NCI-H2227 treated with DMSO at 0.1 percent for 48 hours (cell line): Measurements from ENCODE around the gene SPRR4.
"Not testable (repeated sequence)": the region's sequence is repeated elsewhere in the genome, so short reads cannot be mapped to it uniquely, and the experiment has no call there.

Experiments used
- DNase-seq: peaks from one replicate; lab custom pipeline; 2025; lab: John Stamatoyannopoulos, UW

SPRR4 gene

GRCh38 chr1:152965853-152966252 is 4.6 kb upstream of the SPRR4 start:
- no peak for DNase-seq

GRCh38 chr1:152967201-152967600 is 3.2 kb upstream of the SPRR4 start:
- DNase-seq, result no peak

- DNase-seq, result no peak
These were observed 2.2 kb upstream of the SPRR4 start for GRCh38 chr1:152968248-152968647.

- no peak for DNase-seq
These were observed 1.4 kb upstream of the SPRR4 start for GRCh38 chr1:152969036-152969435.

- DNase-seq, result no peak
These were observed 1.9 kb downstream of the SPRR4 start for GRCh38 chr1:152972196-152972886.

- no peak for DNase-seq
These were observed 6.2 kb downstream of the SPRR4 start for GRCh38 chr1:152976688-152977087.

DNA sequence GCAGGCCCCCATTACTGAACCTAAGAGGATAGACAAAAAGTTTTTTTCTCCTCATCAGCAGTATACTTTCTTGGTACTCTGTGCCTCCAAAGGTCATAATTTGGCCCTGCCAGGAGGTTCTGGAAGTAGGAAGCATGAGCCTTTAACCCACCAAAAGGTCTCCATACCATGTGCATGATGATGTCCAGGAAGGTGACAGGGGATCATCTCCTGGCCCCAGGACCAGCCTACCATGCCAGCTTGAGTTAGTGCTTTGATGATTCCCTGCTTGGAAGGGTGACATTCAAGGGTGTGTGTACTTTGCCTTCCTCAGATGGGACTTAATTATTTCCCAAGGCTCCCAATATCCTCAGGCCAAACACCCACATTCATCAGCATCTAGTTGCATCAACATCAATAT is 7.2 kb downstream of the SPRR4 start:
- DNase-seq, result no peak

DNA sequence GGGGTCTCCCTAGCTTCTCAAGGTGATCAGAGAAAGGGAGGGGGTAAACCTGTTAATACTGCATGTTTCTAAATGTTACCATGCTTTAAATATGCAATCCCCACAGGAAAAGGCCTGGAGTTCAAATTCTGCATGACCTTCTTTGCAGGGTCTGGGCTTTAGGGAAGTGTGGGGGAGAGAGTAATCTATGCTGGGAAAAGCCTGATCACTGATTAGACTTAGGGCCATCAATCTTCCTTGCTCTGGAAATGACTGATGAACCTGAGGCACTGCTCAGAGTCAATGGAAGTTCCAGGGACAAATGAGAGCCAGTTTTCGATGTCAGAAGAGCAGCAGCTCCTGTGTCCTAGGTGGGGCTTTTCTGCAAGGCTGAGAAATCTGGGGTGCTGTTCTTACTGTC is 10.2 kb downstream of the SPRR4 start:
- no peak for DNase-seq

DNA sequence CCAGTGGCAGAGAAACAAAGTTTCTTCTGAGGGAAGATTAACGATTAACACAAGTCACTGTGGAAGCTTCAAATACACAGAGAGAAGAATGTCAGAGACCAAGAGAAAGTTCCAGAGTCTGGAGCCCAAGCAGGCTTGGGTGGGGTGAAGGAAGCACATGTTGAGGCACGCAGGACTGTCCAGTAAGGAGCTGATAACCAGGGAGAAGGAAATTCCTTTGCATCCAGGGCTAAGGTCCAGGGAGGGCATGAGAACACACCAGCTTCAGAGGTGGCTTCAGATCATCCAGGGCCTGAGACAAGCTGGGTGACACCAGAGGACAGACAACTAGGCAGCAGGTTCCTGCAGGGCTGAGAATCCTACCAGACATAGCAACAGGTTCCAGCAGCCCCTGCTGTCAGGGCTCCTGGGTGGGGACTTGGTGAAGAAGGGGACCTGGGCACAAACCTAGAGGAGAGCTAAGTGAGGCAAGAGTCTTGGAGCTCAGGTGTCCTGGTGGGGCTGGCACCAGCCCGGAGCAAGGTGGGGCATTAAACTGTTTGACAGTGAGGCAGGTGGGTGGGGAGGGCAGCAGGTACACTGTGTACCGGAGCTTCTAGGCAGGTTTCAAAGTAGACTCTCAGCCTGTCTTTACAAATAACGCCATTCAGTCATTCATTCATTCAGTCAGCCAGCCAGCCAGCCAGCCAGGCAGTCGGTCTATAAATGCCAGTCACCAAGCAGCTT is 10.9 kb downstream of the SPRR4 start:
- no peak for DNase-seq

DNA sequence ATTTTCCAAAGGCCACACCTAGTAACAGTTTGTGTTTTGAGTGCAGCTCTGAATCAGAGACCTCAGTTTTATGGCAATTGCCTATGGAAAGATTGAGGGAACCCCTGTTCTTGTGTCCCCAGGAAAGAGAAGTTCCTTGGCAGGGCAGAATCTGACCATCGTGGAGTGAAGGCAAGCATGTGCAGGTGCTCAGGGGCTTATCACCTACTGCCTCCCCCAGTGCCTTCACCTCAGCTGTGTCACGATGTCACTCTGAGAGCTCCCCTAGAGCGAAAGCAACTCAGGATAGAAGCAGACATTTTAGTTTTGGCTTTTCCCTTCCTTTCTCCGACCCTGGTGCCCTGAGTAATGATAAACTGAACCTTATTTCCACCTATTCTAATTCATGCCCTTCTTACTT is 11.6 kb downstream of the SPRR4 start:
- no peak for DNase-seq

DNA sequence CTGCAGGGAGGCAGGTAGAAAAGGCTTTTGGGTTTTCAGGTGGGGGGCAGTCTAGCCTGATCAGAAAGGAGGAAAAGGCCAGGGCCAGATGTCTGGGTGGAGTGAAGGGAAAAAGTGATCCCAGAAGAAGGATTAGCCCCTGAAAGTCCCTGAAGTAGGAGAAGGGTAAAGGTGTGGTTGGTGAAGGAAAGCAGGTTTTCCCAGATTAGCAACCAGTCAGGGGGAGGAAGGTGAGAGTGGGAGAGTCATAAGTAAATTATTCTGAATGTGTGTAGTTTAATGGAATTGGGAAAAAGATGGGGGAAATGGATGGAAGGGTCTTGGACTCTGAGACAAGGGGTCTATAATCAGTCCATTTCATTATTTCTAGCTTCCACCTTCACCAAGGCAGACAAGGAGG is 12.8 kb downstream of the SPRR4 start:
- DNase-seq, result no peak

- no peak for DNase-seq
These were observed 13.3 kb downstream of the SPRR4 start, which contains the start of gene SPRR1A for GRCh38 chr1:152983743-152984142. Gene SPRR1A (plus strand): TSS chr1:152984081. CDS start chr1:152985231, 1,150 bp downstream.

DNA sequence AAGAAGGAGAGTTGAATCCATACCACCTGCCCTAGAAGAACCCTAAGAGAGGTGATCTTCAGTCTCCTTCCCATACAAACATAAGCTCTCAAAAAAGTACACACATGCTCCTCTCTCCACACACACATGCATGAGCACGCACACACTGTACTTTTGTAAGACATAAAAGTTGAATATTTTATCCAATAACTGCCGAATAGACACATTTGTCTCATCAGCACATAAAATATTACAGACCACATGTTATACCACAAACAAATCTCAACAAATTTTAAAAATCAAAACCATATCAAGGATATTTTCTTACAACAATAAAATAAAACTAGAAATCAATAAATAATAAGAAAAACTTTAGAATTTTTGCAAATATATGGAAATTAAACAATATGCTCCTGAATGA is 16.1 kb downstream of the SPRR4 start:
- no peak for DNase-seq

DNA sequence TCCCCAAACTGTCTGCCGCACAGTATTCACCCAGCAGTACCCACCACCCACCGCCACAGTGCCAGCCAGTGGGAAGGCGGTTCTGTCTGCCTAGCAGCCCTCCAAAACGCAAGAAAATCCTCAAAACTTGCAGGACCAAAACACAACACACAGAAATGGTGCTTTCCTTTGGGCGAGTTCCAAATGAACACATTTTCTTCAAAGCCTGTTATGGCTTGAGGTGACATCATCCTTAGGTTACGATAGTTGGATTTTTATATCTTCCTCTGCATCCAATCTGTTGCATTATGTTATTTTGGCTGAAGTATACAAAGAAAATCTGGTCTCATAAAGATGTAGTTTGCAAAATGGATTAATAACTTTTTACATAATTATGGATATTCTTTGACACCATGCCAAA is 22.7 kb downstream of the SPRR4 start:
- no peak for DNase-seq

GRCh38 chr1:152995842-152996241 is 25.4 kb downstream of the SPRR4 start:
- no peak for DNase-seq

GRCh38 chr1:152996633-152997400 is 26.4 kb downstream of the SPRR4 start:
- no peak for DNase-seq

- no peak for DNase-seq
These were observed 27.5 kb downstream of the SPRR4 start for GRCh38 chr1:152997901-152998300.

GRCh38 chr1:152998476-152998875 is 28.0 kb downstream of the SPRR4 start:
- no peak for DNase-seq

- DNase-seq, result no peak
These were observed 29.4 kb downstream of the SPRR4 start for GRCh38 chr1:152999818-153000217.

GRCh38 chr1:153000294-153000693 is 29.8 kb downstream of the SPRR4 start:
- DNase-seq, result no peak

- no peak for DNase-seq
These were observed 30.9 kb downstream of the SPRR4 start, which contains the start of gene SPRR3 for GRCh38 chr1:153001382-153001781. Gene SPRR3 (plus strand): TSS chr1:153001749. CDS start chr1:153003021, 1,272 bp downstream.

GRCh38 chr1:153011235-153011758 is 40.8 kb downstream of the SPRR4 start:
- not testable (repeated sequence) for DNase-seq
